ENCODE measurements around the gene GOLPH3. TPM values are rescaled to one million over a fixed set of nuclear protein-coding genes. Genes with fewer than 3 reads are reported as not detected.

GOLPH3 gene
- total RNA-seq, 1 donor from 2014 or later = 60.1 TPM

DNA sequence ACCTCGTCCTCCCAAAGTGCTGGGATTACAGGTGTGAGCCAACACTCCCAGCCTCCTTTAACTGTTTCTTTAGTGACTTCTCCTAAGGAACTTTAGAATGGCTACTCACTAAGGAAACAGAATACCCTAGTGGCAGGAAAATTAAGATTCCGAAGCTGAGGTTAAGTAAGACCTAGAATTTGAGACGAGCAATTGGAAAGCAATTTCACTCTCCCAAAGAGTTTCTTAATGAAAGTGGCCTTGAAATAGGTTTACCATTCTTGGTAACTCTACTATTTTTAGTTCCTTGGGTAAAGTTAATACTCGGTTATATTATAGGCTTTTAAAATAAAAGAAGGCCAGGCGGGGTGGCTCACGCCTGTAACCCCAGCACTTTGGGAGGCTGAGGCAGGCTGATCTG is 22.9 kb upstream of the GOLPH3 start:
- Mint-ChIP-seq H3K27me3 (no peaks in the 10 kb centered on the region), H3K36me3 (ENCODE audit: low read depth) (no peaks in the 10 kb centered on the region), H3K4me3 (no peak overlapping the region), H3K9me3 (no peaks in the 10 kb centered on the region), H3K27ac (no peak overlapping the region), H3K4me1 (peaks cover 11% of the 10 kb centered on the region)
- TF ChIP-seq, protein P1, sequence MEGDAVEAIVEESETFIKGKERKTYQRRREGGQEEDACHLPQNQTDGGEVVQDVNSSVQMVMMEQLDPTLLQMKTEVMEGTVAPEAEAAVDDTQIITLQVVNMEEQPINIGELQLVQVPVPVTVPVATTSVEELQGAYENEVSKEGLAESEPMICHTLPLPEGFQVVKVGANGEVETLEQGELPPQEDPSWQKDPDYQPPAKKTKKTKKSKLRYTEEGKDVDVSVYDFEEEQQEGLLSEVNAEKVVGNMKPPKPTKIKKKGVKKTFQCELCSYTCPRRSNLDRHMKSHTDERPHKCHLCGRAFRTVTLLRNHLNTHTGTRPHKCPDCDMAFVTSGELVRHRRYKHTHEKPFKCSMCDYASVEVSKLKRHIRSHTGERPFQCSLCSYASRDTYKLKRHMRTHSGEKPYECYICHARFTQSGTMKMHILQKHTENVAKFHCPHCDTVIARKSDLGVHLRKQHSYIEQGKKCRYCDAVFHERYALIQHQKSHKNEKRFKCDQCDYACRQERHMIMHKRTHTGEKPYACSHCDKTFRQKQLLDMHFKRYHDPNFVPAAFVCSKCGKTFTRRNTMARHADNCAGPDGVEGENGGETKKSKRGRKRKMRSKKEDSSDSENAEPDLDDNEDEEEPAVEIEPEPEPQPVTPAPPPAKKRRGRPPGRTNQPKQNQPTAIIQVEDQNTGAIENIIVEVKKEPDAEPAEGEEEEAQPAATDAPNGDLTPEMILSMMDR (IDR thresholded peaks at IDR 0.05) = no peak
- intact Hi-C loops (cut with micrococcal nuclease) = no loop called here
- CTCF ChIA-PET = no interaction called here
- no peak for ATAC-seq (ENCODE audit: low read depth)
- POLR2A ChIA-PET = no interaction called here
- no peak for DNase-seq

DNA sequence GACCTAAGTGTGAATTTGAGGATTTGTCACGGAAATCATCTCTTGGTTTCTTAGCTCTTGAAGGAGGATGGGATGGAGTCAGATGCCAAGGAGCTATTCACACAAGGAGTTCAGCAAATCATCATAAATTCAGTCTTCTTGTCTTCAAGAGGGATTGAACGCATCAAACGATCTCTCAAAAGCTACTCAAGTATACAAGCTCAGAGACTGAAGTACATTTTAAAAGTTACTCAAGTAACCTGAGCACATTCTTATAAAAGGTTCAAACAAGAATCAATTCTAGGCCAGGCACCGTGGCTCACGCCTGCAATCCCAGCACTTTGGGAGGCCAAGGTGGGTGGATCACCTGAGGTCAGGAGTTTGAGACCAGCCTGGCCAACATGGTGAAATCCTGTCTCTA is 21.1 kb upstream of the GOLPH3 start:
- ChIA-PET POLR2A (interaction anchor here (1.0 kb wide), 1 partner anchor 21 kb away, joined by 3 read pairs; the partner anchor contains the start of gene GOLPH3), CTCF (no interaction called here)
- DNase-seq (no peak), ATAC-seq (ENCODE audit: low read depth) (no peak)
- H3K9me3 Mint-ChIP-seq = no peaks in the 10 kb centered on the region
- intact Hi-C loops (cut with micrococcal nuclease) = no loop called here
- peaks cover 11% of the 10 kb centered on the region for H3K4me1 Mint-ChIP-seq
- H3K36me3 Mint-ChIP-seq (ENCODE audit: low read depth) = no peaks in the 10 kb centered on the region
- TF ChIP-seq, protein P1 (IDR thresholded peaks at IDR 0.05) = no peak
- H3K27ac Mint-ChIP-seq = no peak overlapping the region
- H3K27me3 Mint-ChIP-seq = no peaks in the 10 kb centered on the region
- no peak overlapping the region for H3K4me3 Mint-ChIP-seq

DNA sequence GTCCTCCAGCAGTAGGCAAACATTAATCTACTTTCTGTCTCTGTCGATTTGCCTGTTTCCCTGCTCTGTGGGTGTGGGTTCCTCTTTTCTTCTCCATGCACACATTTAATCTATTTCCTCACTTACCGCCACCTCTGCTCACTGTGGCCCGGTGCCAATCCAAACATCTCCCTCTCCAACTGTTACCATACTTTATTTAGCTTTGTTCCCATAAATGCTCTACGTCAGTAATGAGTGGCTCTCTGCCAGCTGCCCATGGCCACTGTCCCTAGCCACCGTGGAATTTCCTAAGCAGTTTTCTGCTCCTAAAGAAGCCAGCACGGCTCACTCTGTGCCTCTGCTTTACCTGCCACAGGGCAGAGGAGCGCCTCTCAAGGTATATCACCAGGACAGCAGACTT is 19.5 kb upstream of the GOLPH3 start:
- Mint-ChIP-seq H3K27me3 (no peaks in the 10 kb centered on the region), H3K9me3 (no peaks in the 10 kb centered on the region), H3K4me3 (peak overlapping the region; percentile 64), H3K4me1 (peaks cover 11% of the 10 kb centered on the region), H3K36me3 (ENCODE audit: low read depth) (no peaks in the 10 kb centered on the region), H3K27ac (peak overlapping the region; percentile 2)
- CTCF ChIA-PET = interaction anchor here (1.1 kb wide), 1 partner anchor 40 kb away, joined by 3 read pairs; no protein-coding TSS in a partner anchor
- POLR2A ChIA-PET = no interaction called here
- TF ChIP-seq, protein P1 (IDR thresholded peaks at IDR 0.05) = no peak
- no peak for DNase-seq
- intact Hi-C loops (cut with micrococcal nuclease) = loop anchor here (2.0 kb wide), 1 partner anchor 19 kb away; the partner anchor contains the start of gene GOLPH3
- ATAC-seq (ENCODE audit: low read depth) = peak; percentile 77

DNA sequence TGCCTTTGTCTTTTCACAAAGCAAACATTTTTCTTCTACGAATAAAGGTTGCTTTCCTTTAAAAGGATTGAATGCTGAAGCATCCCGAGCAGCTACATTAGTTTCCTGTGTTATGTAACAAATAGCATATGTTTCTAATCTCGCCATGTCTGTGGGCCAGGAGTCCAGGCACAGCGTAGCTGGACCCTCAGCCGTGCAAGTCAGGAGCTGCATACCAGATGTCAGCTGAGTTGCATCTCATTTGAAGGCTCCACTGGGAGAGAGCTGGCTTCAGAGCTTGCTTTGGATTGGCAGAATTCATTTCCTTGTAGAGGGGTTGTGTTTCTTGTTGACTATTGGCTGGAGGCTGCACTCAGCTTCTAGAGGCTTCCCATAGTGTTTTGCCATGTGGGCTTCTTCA is 16.0 kb upstream of the GOLPH3 start:
- H3K36me3 Mint-ChIP-seq (ENCODE audit: low read depth) = no peaks in the 10 kb centered on the region
- no peak for DNase-seq
- H3K4me1 Mint-ChIP-seq = peaks cover 11% of the 10 kb centered on the region
- intact Hi-C loops (cut with micrococcal nuclease) = no loop called here
- POLR2A ChIA-PET = no interaction called here
- ATAC-seq (ENCODE audit: low read depth) = no peak
- no peak overlapping the region for H3K4me3 Mint-ChIP-seq
- TF ChIP-seq, protein P1 (IDR thresholded peaks at IDR 0.05) = no peak
- H3K27ac Mint-ChIP-seq = no peak overlapping the region
- no peaks in the 10 kb centered on the region for H3K27me3 Mint-ChIP-seq
- no peaks in the 10 kb centered on the region for H3K9me3 Mint-ChIP-seq
- CTCF ChIA-PET = interaction anchor here (0.9 kb wide), 1 partner anchor 42 kb away, joined by 3 read pairs; no protein-coding TSS in a partner anchor

DNA sequence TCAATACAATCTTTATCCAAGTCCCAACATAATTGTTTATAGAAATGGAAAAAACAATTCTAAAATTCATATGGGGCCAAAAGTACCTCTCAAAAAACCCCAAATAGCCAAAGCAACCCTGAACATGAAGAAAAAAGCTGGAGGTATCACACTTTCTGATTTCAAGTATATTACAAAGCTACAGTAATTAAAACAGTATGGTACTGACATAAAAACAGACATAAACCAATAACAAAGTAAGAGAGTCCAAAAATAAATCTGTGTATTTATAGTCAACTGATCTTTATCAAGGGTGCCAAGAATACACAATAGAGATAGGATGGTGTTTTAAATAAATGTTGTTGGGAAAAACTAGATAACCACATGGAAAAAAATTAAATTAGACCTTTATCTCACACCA is 13.6 kb upstream of the GOLPH3 start:
- no peaks in the 10 kb centered on the region for H3K27me3 Mint-ChIP-seq
- ChIA-PET CTCF (no interaction called here), POLR2A (no interaction called here)
- DNase-seq (no peak), ATAC-seq (ENCODE audit: low read depth) (no peak)
- H3K36me3 Mint-ChIP-seq (ENCODE audit: low read depth) = no peaks in the 10 kb centered on the region
- no peaks in the 10 kb centered on the region for H3K9me3 Mint-ChIP-seq
- H3K4me1 Mint-ChIP-seq = peaks cover 9% of the 10 kb centered on the region
- H3K27ac Mint-ChIP-seq = no peak overlapping the region
- no peak overlapping the region for H3K4me3 Mint-ChIP-seq
- intact Hi-C loops (cut with micrococcal nuclease) = no loop called here
- TF ChIP-seq, protein P1 (IDR thresholded peaks at IDR 0.05) = no peak
